RWPE2 (cell line): ENCODE results near the gene ZDHHC11.
"Not testable (repeated sequence)": the region's sequence is repeated elsewhere in the genome, so short reads cannot be mapped to it uniquely, and the experiment has no call there.

Experiments used
- ATAC-seq: fragments of 200-7000 bp; cut with Tn5 transposase; 3 replicates; pipeline ENCODE4 v1.9.1; 2021; ENCODE audit warnings: low read depth
- DNase-seq: peaks from one replicate; pipeline ENCODE4 v3.0.0-alpha.2; 2020; ENCODE audit warnings: low spot score
- H3K27ac ChIP-seq: fragments of 450-650 bp; 2 replicates; pipeline ENCODE4 v1.5.1; 2017; ENCODE audit warnings: mild to moderate bottlenecking; ENCODE audit not compliant: poor library complexity, severe bottlenecking
- H3K27me3 ChIP-seq: fragments of 250-450 bp; sonication (Bioruptor Pico); 2 replicates; pipeline ENCODE4 v1.5.1; 2021; ENCODE audit warnings: mild to moderate bottlenecking, moderate library complexity; ENCODE audit not compliant: insufficient read depth, poor library complexity, severe bottlenecking
- H3K36me3 ChIP-seq: fragments of 250-450 bp; sonication (Bioruptor Pico); 2 replicates; pipeline ENCODE4 v1.5.1; 2020; ENCODE audit warnings: low read depth, mild to moderate bottlenecking, moderate library complexity
- H3K4me1 ChIP-seq: fragments of 250-450 bp; sonication (Bioruptor Pico); 2 replicates; pipeline ENCODE4 v1.5.1; 2021; ENCODE audit warnings: mild to moderate bottlenecking, moderate library complexity; ENCODE audit not compliant: insufficient read depth, poor library complexity, severe bottlenecking
- H3K4me3 ChIP-seq: fragments of 250-450 bp; sonication (Bioruptor Pico); 2 replicates; pipeline ENCODE4 v1.5.1; 2021; ENCODE audit warnings: mild to moderate bottlenecking, moderate library complexity; ENCODE audit not compliant: severe bottlenecking
- H3K9me3 ChIP-seq: fragments of 250-450 bp; sonication (Bioruptor Pico); 2 replicates; pipeline ENCODE4 v1.5.1; 2021; ENCODE audit warnings: mild to moderate bottlenecking, moderate library complexity; ENCODE audit not compliant: severe bottlenecking
- TF ChIP-seq, protein P1 (sequence below): fragments of 450-650 bp; IDR thresholded peaks from one replicate; pipeline ENCODE4 v1.5.1; 2017; ENCODE audit warnings: mild to moderate bottlenecking, moderate library complexity; ENCODE audit not compliant: poor library complexity, severe bottlenecking

Gene ZDHHC11

DNA sequence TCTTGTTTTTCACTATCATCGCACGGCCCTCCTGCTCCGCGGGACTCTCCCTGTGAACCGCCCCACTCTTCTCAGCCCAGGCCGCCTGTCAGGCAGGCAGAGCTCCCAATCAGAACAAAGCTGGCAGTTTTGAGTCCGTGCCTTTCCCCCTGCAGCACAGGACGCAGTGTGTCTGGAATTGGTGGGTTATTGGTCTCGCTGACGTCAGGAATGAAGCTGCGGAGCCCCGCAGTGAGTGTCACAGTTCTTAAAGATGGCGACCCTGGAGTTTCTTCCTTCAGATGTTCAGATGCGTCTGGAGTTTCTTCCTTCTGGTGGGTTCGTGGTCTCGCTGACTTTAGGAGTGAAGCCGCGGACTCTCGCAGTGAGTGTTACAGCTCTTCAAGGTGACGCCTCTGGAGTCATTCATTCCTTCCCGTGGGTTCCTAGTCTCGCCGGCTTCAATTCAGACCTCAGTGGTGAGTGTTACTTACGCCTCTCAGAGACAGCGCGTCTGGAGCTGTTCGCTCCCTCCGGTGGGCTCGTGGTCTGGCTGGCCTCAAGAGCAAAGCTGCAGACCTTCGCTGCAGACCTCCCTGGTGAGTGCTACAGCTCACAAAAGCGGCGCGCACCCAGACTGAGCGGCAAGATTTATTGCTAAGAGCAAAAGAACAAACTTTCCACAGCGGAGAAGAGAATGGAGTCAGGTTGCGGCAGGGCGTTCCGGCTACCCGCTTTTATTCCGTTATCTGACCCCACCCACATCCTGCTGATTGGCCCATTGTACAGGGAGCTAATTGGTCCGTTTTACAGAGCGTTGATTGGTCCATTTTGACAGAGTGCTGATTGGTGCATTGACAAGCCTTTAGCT lies 73.7 kb downstream of the ZDHHC11 start:
- Histone ChIP-seq H3K4me3 (no peak overlapping the region), H3K27me3 (no peaks in the 10 kb centered on the region), H3K9me3 (no peaks in the 10 kb centered on the region), H3K36me3 (no peaks in the 10 kb centered on the region), H3K27ac (no peak overlapping the region), H3K4me1 (no peaks in the 10 kb centered on the region)
- ATAC-seq (no peak), DNase-seq (no peak)
- TF ChIP-seq, protein P1, sequence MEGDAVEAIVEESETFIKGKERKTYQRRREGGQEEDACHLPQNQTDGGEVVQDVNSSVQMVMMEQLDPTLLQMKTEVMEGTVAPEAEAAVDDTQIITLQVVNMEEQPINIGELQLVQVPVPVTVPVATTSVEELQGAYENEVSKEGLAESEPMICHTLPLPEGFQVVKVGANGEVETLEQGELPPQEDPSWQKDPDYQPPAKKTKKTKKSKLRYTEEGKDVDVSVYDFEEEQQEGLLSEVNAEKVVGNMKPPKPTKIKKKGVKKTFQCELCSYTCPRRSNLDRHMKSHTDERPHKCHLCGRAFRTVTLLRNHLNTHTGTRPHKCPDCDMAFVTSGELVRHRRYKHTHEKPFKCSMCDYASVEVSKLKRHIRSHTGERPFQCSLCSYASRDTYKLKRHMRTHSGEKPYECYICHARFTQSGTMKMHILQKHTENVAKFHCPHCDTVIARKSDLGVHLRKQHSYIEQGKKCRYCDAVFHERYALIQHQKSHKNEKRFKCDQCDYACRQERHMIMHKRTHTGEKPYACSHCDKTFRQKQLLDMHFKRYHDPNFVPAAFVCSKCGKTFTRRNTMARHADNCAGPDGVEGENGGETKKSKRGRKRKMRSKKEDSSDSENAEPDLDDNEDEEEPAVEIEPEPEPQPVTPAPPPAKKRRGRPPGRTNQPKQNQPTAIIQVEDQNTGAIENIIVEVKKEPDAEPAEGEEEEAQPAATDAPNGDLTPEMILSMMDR, result no peak

DNA sequence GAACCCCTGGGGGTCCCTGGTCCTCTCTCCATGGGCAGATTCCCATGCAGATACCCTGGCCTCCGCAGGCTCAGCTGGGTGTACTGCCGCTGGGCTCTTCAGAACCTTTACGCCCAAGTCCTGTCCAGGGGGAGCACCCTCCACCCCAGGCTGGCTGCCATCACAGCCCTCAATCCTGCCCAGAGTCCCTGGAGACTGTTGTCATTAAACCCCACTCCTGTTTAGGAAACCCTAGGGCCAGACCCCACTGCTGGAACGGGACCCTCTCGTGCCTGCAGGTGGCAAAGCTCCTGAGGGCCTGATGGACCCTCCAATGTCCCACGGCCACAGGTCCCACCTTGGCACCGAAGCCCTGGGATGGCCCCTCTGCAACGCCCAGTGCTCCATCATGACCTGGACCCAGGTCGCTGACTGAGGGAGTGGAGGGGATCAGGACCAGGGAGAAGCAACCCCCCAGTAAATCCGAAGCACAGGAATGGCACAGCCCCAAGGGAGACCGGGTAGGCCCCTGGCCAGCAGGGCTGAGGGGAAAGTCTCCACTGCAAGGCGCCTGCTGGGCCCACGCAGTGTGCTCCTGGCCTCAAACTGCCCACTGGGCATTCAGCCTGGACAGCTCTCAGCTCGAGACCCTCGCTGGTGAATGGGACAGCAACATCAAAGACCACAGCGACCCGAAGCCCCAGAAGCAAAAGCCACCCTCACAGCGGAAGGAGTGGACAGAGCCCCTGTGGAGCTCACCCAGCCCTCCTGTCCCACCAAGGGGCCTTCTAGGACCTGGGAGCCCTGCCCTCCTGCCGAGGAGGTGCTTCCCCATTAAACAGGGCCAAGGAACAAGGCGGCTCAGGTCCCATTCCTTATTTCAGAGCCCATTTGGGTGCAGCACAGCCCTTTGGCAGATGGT lies 74.6 kb downstream of the ZDHHC11 start:
- Histone ChIP-seq H3K27me3 (no peaks in the 10 kb centered on the region), H3K9me3 (no peaks in the 10 kb centered on the region), H3K36me3 (no peaks in the 10 kb centered on the region), H3K27ac (no peak overlapping the region), H3K4me1 (no peaks in the 10 kb centered on the region), H3K4me3 (no peak overlapping the region)
- TF ChIP-seq, protein P1, result no peak
- DNase-seq (no peak), ATAC-seq (no peak)

DNA sequence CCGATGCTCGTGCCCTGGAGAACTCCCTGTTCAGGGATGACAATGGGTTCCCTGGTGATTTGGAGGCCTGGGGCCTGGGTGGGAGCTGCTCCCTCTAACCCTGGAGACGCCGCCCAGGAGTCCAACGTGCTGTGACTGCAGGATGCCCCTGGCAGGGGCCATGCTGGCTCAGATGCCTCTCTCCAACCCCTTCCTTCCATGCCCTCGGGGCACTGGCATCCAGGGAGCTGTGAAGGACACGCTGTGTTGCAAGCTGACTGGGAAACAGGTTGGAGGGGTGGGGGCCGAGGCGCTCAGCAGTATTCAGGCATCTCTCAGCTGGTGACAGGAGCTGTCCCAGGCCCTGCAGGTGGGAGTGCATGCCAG lies 75.2 kb downstream of the ZDHHC11 start:
- DNase-seq, H3K4me1 ChIP-seq, H3K27ac ChIP-seq, H3K9me3 ChIP-seq, ATAC-seq, H3K4me3 ChIP-seq, H3K27me3 ChIP-seq, H3K36me3 ChIP-seq: not testable (repeated sequence)

- not testable (repeated sequence) for H3K4me3 ChIP-seq, H3K27ac ChIP-seq, H3K4me1 ChIP-seq, H3K36me3 ChIP-seq, H3K9me3 ChIP-seq, ATAC-seq, H3K27me3 ChIP-seq
- peak; percentile 65 for DNase-seq
These were observed 75.8 kb downstream of the ZDHHC11 start for GRCh38 chr5:774854-775505.

- not testable (repeated sequence) for H3K27ac ChIP-seq, H3K36me3 ChIP-seq, H3K4me3 ChIP-seq, H3K27me3 ChIP-seq, H3K4me1 ChIP-seq, ATAC-seq, H3K9me3 ChIP-seq
- peak; percentile 60 for DNase-seq
These were observed 76.5 kb downstream of the ZDHHC11 start for GRCh38 chr5:774304-774703.
